K562 (cell line): ENCODE data around the gene CENPE. TPM values are rescaled to one million over a fixed set of nuclear protein-coding genes. Genes with fewer than 3 reads are reported as not detected.

ENCODE experiments used
- ATAC-seq: fragments of 200-7000 bp; cut with Tn5 transposase; 3 replicates; pipeline ENCODE4 v1.9.1; 2020; ENCODE audit warnings: moderate library complexity
- BruUV-seq: library from RNA; stranded (reverse); fragments of 400-500 nt; replicated peaks from 2 replicates; lab custom pipeline; 2021; lab: Mats Ljungman, UMichigan
- CTCF ChIA-PET: fragments of 300-600 bp; formaldehyde crosslinking; extraction: SDS; loops from one replicate; lab custom pipeline; 2021; ENCODE audit warnings: low intra/inter-chr PET ratio; lab: Yijun Ruan, JAX
- POLR2A ChIA-PET: fragments of 300-600, 350-650 bp; sonication (Branson Sonifier 250); formaldehyde crosslinking; extraction: SDS; loops from one replicate; lab custom pipeline; 2021; ENCODE audit warnings: antibody characterized with exemption, inconsistent platforms; lab: Yijun Ruan, JAX
- DNase-seq, 4 experiments: peaks; one replicate each; pipeline versions ENCODE4 v3.0.0 to v3.0.0-alpha.2; 2011 to 2018; ENCODE audit warnings: low spot score in 3 of 4, mixed read lengths in 3 of 4; ENCODE audit errors: extremely low read depth in 1 of 4
- FAIRE-seq: peaks from 2 replicates; lab custom pipeline; 2011; peaks lifted over from hg19 to GRCh38; lab: Jason Lieb, UNC
- H2AFZ ChIP-seq: 2 replicates; pipeline ENCODE4 v1.6.0; 2011; ENCODE audit warnings: low read depth, low read length, control low read depth, inconsistent platforms
- H3K27ac ChIP-seq: fragments of 200-600 bp; 3 replicates; pipeline ENCODE4 v1.8.0; 2011; ENCODE audit warnings: low read depth, mild to moderate bottlenecking, control low read depth, inconsistent platforms, low read length, moderate library complexity, mixed read lengths; ENCODE audit errors: extremely low read depth
- H3K27me3 ChIP-seq, 2 experiments: fragments of 300-600 bp in 1 of 2; 2 replicates in 1 of 2; 3 replicates in 1 of 2; pipeline versions ENCODE4 v1.6.0 to v1.8.0; 2011; ENCODE audit warnings: inconsistent platforms in 2 of 2, low read length in 2 of 2, mild to moderate bottlenecking in 1 of 2, mixed read lengths in 1 of 2, moderate library complexity in 1 of 2; ENCODE audit not compliant: control insufficient read depth in 2 of 2, insufficient read depth in 2 of 2
- H3K36me3 ChIP-seq: fragments of 300-600 bp; 3 replicates; pipeline ENCODE4 v1.8.0; 2011; ENCODE audit warnings: mild to moderate bottlenecking, low read length, inconsistent platforms; ENCODE audit not compliant: control insufficient read depth, insufficient read depth
- H3K4me1 ChIP-seq, 2 experiments: fragments of 200-600 bp in 1 of 2; replicated peaks in 1 of 2; 2 replicates in 1 of 2; 3 replicates in 1 of 2; pipeline versions ENCODE4 v1.5.1 to v1.8.0; 2011; ENCODE audit warnings: inconsistent platforms in 2 of 2, low read length in 2 of 2, mild to moderate bottlenecking in 1 of 2, mixed read lengths in 1 of 2, moderate library complexity in 1 of 2; ENCODE audit not compliant: control insufficient read depth in 2 of 2, insufficient read depth in 2 of 2
- H3K4me2 ChIP-seq: 2 replicates; pipeline ENCODE4 v1.6.1; 2011; ENCODE audit warnings: low read length, control low read depth, inconsistent platforms, mixed read lengths; ENCODE audit not compliant: insufficient read depth
- H3K4me3 ChIP-seq: fragments of 200-600 bp; sonication (generic), shearing (Covaris generic); 2 replicates; pipeline ENCODE4 v1.5.1; 2016; ENCODE audit warnings: control low read depth, inconsistent platforms
- H3K79me2 ChIP-seq: fragments of 200-600 bp; 3 replicates; pipeline ENCODE4 v1.8.0; 2011; ENCODE audit warnings: low read length, inconsistent platforms; ENCODE audit not compliant: control insufficient read depth, insufficient read depth
- H3K9ac ChIP-seq, 2 experiments: 2 replicates each; pipeline versions ENCODE4 v1.6.0 to v1.6.1; 2011; ENCODE audit warnings: low read depth in 2 of 2, low read length in 2 of 2, control low read depth in 1 of 2, inconsistent platforms in 1 of 2, mild to moderate bottlenecking in 1 of 2, mixed read lengths in 1 of 2; ENCODE audit not compliant: insufficient read depth in 1 of 2
- H3K9me1 ChIP-seq: one replicate; pipeline ENCODE4 v1.6.0; 2011; ENCODE audit warnings: inconsistent platforms, mild to moderate bottlenecking, low read length, moderate library complexity; ENCODE audit not compliant: control insufficient read depth, insufficient read depth
- H3K9me3 ChIP-seq: replicated peaks from 2 replicates; pipeline ENCODE4 v1.5.1; 2011; ENCODE audit warnings: low read depth, low read length, inconsistent platforms; ENCODE audit not compliant: control insufficient read depth, insufficient read depth
- H4K20me1 ChIP-seq: replicated peaks from 2 replicates; pipeline ENCODE4 v1.6.1; 2011; ENCODE audit warnings: low read length, inconsistent platforms, mixed read lengths; ENCODE audit not compliant: control insufficient read depth, insufficient read depth
- BRF1 ChIP-seq: IDR thresholded peaks from 3 replicates; pipeline ENCODE4 v1.6.1; 2011; ENCODE audit warnings: borderline replicate concordance, mild to moderate bottlenecking; ENCODE audit not compliant: insufficient read length; ENCODE audit errors: extremely low read depth
- CBX3 ChIP-seq, 2 experiments: IDR thresholded peaks; 1 replicate in 1 of 2; 2 replicates in 1 of 2; pipeline ENCODE4 v1.6.1; 2012; ENCODE audit warnings: inconsistent platforms in 2 of 2, low read length in 2 of 2, borderline replicate concordance in 1 of 2, control low read depth in 1 of 2
- E2F6 ChIP-seq, 2 experiments: IDR thresholded peaks; 2 replicates each; pipeline ENCODE4 v1.6.1; 2011; ENCODE audit warnings: borderline replicate concordance in 1 of 2, control low read depth in 1 of 2, low read depth in 1 of 2, low read length in 1 of 2, mild to moderate bottlenecking in 1 of 2, mixed read lengths in 1 of 2, moderate library complexity in 1 of 2; ENCODE audit not compliant: insufficient read depth in 1 of 2, insufficient read length in 1 of 2, poor library complexity in 1 of 2, severe bottlenecking in 1 of 2; ENCODE audit errors: extremely low read depth in 1 of 2
- GABPB2 ChIP-seq: fragments of 250-450 bp; sonication (Bioruptor Pico); conservative IDR thresholded peaks from 2 replicates; pipeline ENCODE4 v1.5.1; 2021; ENCODE audit warnings: mild to moderate bottlenecking
- RBM25 ChIP-seq: fragments of 200-400 bp; formaldehyde crosslinking; IDR thresholded peaks from 2 replicates; pipeline ENCODE4 v1.6.1; 2018; ENCODE audit warnings: low read length, low read depth, moderate library complexity; ENCODE audit not compliant: severe bottlenecking
- REST ChIP-seq, 2 experiments: fragments of 450-650 bp; formaldehyde crosslinking in 1 of 2; IDR thresholded peaks; 2 replicates each; pipeline versions ENCODE4 v1.4.0 to v1.6.1; 2014 to 2020; ENCODE audit warnings: mild to moderate bottlenecking in 2 of 2, borderline replicate concordance in 1 of 2, low read depth in 1 of 2
- SRSF9 ChIP-seq: fragments of 200-400 bp; formaldehyde crosslinking; IDR thresholded peaks from 2 replicates; pipeline ENCODE4 v1.6.1; 2017; ENCODE audit warnings: low read depth, low read length, borderline replicate concordance
- TFAP4 ChIP-seq: sonication (generic); formaldehyde crosslinking; IDR thresholded peaks from 2 replicates; pipeline ENCODE4 v1.8.0; 2022; ENCODE audit warnings: missing genetic modification reagents, mild to moderate bottlenecking, moderate library complexity, borderline replicate concordance
- ZNF324 ChIP-seq: fragments of 250-450 bp; sonication (Bioruptor Pico); IDR thresholded peaks from 2 replicates; pipeline ENCODE4 v1.4.0; 2020; ENCODE audit warnings: mild to moderate bottlenecking
- ZNF830 ChIP-seq: fragments of 250-450 bp; sonication (Bioruptor Pico); IDR thresholded peaks from 2 replicates; pipeline ENCODE4 v1.5.0; 2021; ENCODE audit warnings: mild to moderate bottlenecking
- WGBS: fragments of 100-300 bp; shearing (Covaris generic); methylation state at CpG from one replicate; pipeline ENCODE4 v1.1.6; 2016; ENCODE audit warnings: low coverage, mixed read lengths; ENCODE audit not compliant: insufficient coverage; ENCODE audit errors: missing lambda C conversion rate; 5-methylcytosine and 5-hydroxymethylcytosine counted together
- in situ Hi-C: fragments of 300-500 bp; cut with MboI; formaldehyde crosslinking; loops from 4 replicates; pipeline ENCODE4 v1.15.0; 2018; ENCODE audit warnings: inconsistent platforms, mixed read lengths
- intact Hi-C: fragments of 100-400 bp; cut with micrococcal nuclease; formaldehyde crosslinking; loops from 2 replicates; pipeline ENCODE4 v1.14.2; 2022
- polyA plus RNA-seq, 8 experiments: library from polyadenylated mRNA; depleted of rRNA in 4 of 8; stranded (reverse) in 5 of 8; unstranded in 3 of 8; fragments of >200 nt; fragmentation: Nextera tagmentation in 2 of 8; fragmentation: Illumina TruSeq in 1 of 8; extraction: Ambion mirVana in 2 of 8; extraction: Trizol in 1 of 8; gene quantifications; 2 replicates each; pipeline versions ENCODE4 v1.2.1 to v1.2.3, GENCODE V29; 2011 to 2014; ENCODE audit warnings: inconsistent platforms in 1 of 8, missing spikeins in 1 of 8
- total RNA-seq, 7 experiments: library from RNA; depleted of rRNA in 6 of 7; stranded (reverse); fragments of >200 nt in 6 of 7; fragmentation: Illumina TruSeq in 2 of 7; extraction: Trizol in 2 of 7; gene quantifications; 2 replicates each; pipeline versions ENCODE4 v1.2.1 to v1.2.3, GENCODE V29; 2011 to 2021; ENCODE audit warnings: low replicate concordance in 1 of 7

CENPE gene
- total and polyA plus RNA-seq, 9 of the 15 experiments (the other 6 are each of a cell fraction or from before 2014, with no cell fraction given) = 9.9 to 53.2 (median 27.4) TPM

- no peak overlapping the region for H3K4me3 ChIP-seq
- peaks cover 44% of the 10 kb centered on the region; the same call in 2 of the 3 replicates for H3K36me3 ChIP-seq
- in situ Hi-C loops = no loop called here
- no peak overlapping the region for H3K4me2 ChIP-seq
- ATAC-seq = no peak
- no peaks in the 10 kb centered on the region for H3K9me1 ChIP-seq
- ChIA-PET POLR2A (no interaction called here), CTCF (no interaction called here)
- BruUV-seq = no TSS peak
- no peak for FAIRE-seq
- 95% methylated on average over 2 of the region's 2 CpGs for WGBS
- H4K20me1 ChIP-seq = no peaks in the 10 kb centered on the region
- no peaks in the 10 kb centered on the region for H3K27me3 ChIP-seq
- intact Hi-C loops = loop anchor here (5.0 kb wide), 1 partner anchor 682 kb away; no protein-coding TSS in a partner anchor
- no peak overlapping the region for H2AFZ ChIP-seq
- no peak for DNase-seq
- H3K9ac ChIP-seq = no peak overlapping the region
- H3K27ac ChIP-seq = no peak overlapping the region
- H3K9me3 ChIP-seq = no peaks in the 10 kb centered on the region
- no peak for TF ChIP-seq ZNF324 (CRISPR knock-in tag)
- no peak for TF ChIP-seq REST (IDR thresholded peaks at IDR 0.05; ENCODE audit: borderline replicate concordance)
- TF ChIP-seq REST (CRISPR knock-in tag; IDR thresholded peaks at IDR 0.05; ENCODE audit: low read depth) = no peak
- no peak for TF ChIP-seq GABPB2
- no peak for TF ChIP-seq BRF1
- TF ChIP-seq SRSF9 = no peak
- no peak for TF ChIP-seq TFAP4 (CRISPR knock-in tag)
- TF ChIP-seq CBX3 (IDR thresholded peaks at IDR 0.05; ENCODE audit: borderline replicate concordance in 1 of 2, low read length in 2 of 2) = no peak
- no peak for TF ChIP-seq E2F6 (IDR thresholded peaks at IDR 0.05; ENCODE audit: borderline replicate concordance in 1 of 2, extremely low read depth in 1 of 2, insufficient read depth in 1 of 2, insufficient read length in 1 of 2, low read depth in 1 of 2, low read length in 1 of 2, poor library complexity in 1 of 2, severe bottlenecking in 1 of 2)
- TF ChIP-seq ZNF830 (CRISPR knock-in tag) = no peak
- no peak for TF ChIP-seq RBM25
- no peaks in the 10 kb centered on the region for H3K4me1 ChIP-seq
- no peaks in the 10 kb centered on the region for H3K79me2 ChIP-seq
These were observed 92.4 kb downstream of the CENPE start for GRCh38 chr4:103105558-103106356.
